NAMALWA (cell line): ENCODE measurements around the gene AOPEP.

ENCODE experiments used
- DNase-seq: peaks from one replicate; pipeline ENCODE4 v3.0.0-alpha.2; 2015; ENCODE audit warnings: low spot score

Gene AOPEP

GRCh38 chr9:94899464-94900221 lies 173.1 kb downstream of the AOPEP start:
- no peak for DNase-seq

GRCh38 chr9:94900222-94901018 lies 173.9 kb downstream of the AOPEP start:
- DNase-seq = no peak

- no peak for DNase-seq
Measured at GRCh38 chr9:94901019-94901363, 174.5 kb downstream of the AOPEP start.

GRCh38 chr9:94903961-94904421 lies 177.5 kb downstream of the AOPEP start:
- DNase-seq = no peak

GRCh38 chr9:94904806-94905205 lies 178.3 kb downstream of the AOPEP start:
- no peak for DNase-seq

GRCh38 chr9:94905606-94906005 lies 179.1 kb downstream of the AOPEP start:
- no peak for DNase-seq

- DNase-seq = no peak
Measured at GRCh38 chr9:94906181-94906580, 179.7 kb downstream of the AOPEP start.

GRCh38 chr9:94906713-94907112 lies 180.2 kb downstream of the AOPEP start:
- no peak for DNase-seq

- no peak for DNase-seq
Measured at GRCh38 chr9:94907264-94907936, 180.9 kb downstream of the AOPEP start.

GRCh38 chr9:94908011-94908563 lies 181.6 kb downstream of the AOPEP start:
- no peak for DNase-seq

GRCh38 chr9:94908583-94909249 lies 182.2 kb downstream of the AOPEP start:
- no peak for DNase-seq

- no peak for DNase-seq
Measured at GRCh38 chr9:94909250-94909894, 182.9 kb downstream of the AOPEP start.

GRCh38 chr9:94909965-94910730 lies 183.6 kb downstream of the AOPEP start:
- DNase-seq = no peak

GRCh38 chr9:94911211-94911610 lies 184.7 kb downstream of the AOPEP start:
- DNase-seq = no peak

- no peak for DNase-seq
Measured at GRCh38 chr9:94911986-94912635, 185.6 kb downstream of the AOPEP start.

GRCh38 chr9:94912700-94913249 lies 186.3 kb downstream of the AOPEP start:
- no peak for DNase-seq

- no peak for DNase-seq
Measured at GRCh38 chr9:94913550-94913949, 187.1 kb downstream of the AOPEP start.

GRCh38 chr9:94915476-94916450 lies 189.3 kb downstream of the AOPEP start:
- no peak for DNase-seq

GRCh38 chr9:94916956-94917355 lies 190.5 kb downstream of the AOPEP start:
- DNase-seq = no peak
